ENCODE results near the gene H2BK1.

Gene H2BK1

GRCh38 chr7:151245360-151246101 lies 35.2 kb upstream of the H2BK1 start:
- peak; percentile 35 for DNase-seq

- DNase-seq = no peak
These were observed 34.6 kb upstream of the H2BK1 start for GRCh38 chr7:151244841-151245346.

- DNase-seq = peak; percentile 48
These were observed 34.0 kb upstream of the H2BK1 start for GRCh38 chr7:151244196-151244840.

GRCh38 chr7:151243408-151244195 lies 33.3 kb upstream of the H2BK1 start:
- DNase-seq = no peak

- DNase-seq = no peak
These were observed 32.7 kb upstream of the H2BK1 start for GRCh38 chr7:151243045-151243349.

GRCh38 chr7:151242159-151243044 lies 32.1 kb upstream of the H2BK1 start:
- DNase-seq = no peak

- DNase-seq = no peak
These were observed 31.4 kb upstream of the H2BK1 start for GRCh38 chr7:151241755-151242096.

- DNase-seq = no peak
These were observed 30.9 kb upstream of the H2BK1 start for GRCh38 chr7:151240942-151241754.

- DNase-seq = no peak
These were observed 30.2 kb upstream of the H2BK1 start for GRCh38 chr7:151240536-151240935.

GRCh38 chr7:151239837-151240459 lies 29.7 kb upstream of the H2BK1 start:
- no peak for DNase-seq

- DNase-seq = no peak
These were observed 28.9 kb upstream of the H2BK1 start for GRCh38 chr7:151238924-151239836.

GRCh38 chr7:151238190-151238810 lies 28.0 kb upstream of the H2BK1 start:
- no peak for DNase-seq

- no peak for DNase-seq
These were observed 27.2 kb upstream of the H2BK1 start for GRCh38 chr7:151237244-151238189.

GRCh38 chr7:151236406-151236805 lies 26.1 kb upstream of the H2BK1 start:
- no peak for DNase-seq

- no peak for DNase-seq
These were observed 25.0 kb upstream of the H2BK1 start for GRCh38 chr7:151235091-151235787.

GRCh38 chr7:151233804-151234203 lies 23.5 kb upstream of the H2BK1 start:
- no peak for DNase-seq

GRCh38 chr7:151232917-151233701 lies 22.8 kb upstream of the H2BK1 start:
- peak; percentile 85 for DNase-seq
